Coronary artery (tissue), 2 donors: ENCODE data around the gene PLEKHM1.

ENCODE experiments used
- DNase-seq: peaks from one replicate; pipeline ENCODE4 v3.0.0-alpha.2; 2017; ENCODE audit warnings: low spot score
- H3K27ac ChIP-seq, 2 donors: fragments of 200-600 bp; sonication (generic); one replicate each; pipeline ENCODE4 v1.5.1; 2016 to 2019
- H3K4me3 ChIP-seq: fragments of 200-600 bp; sonication (generic); 2 replicates; pipeline ENCODE4 v1.5.1; 2016; ENCODE audit warnings: mild to moderate bottlenecking, moderate library complexity
- TF ChIP-seq, protein P1 (sequence below): fragments of 200-600 bp; sonication (generic); IDR thresholded peaks from one replicate; pipeline ENCODE4 v1.5.1; 2019; ENCODE audit warnings: antibody characterized with exemption

Gene PLEKHM1

DNA sequence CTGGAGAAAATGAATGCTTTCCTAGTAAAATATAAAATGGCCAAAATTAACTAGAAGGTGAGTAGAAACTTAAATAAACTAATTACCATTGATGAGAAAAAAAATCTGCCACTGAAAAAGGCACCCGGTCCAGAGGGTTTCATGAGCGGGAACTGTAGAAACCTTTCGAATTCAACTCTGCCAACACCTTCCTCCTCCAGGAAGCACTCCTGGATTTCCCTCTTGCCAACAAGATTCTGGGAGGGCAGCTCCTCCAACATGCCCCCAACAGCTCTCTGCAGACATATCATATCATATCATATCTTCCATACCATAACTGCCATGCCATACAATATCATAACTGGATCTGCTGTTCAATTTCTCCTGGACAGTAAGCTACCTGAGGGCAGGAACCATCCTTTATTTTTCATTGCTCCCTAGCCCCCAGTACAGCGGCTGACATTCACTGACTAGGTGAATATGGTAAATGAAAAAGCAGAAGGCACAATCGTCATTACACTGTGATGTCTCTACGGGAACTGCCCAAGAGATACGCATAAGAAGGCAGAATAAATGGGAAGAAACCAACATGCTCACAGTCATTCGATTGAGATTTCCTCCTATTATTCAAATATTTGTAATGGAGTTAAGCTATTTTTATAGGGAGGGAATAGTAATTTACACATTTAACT is 67.1 kb downstream of the PLEKHM1 start:
- Histone ChIP-seq H3K4me3 (no peak overlapping the region), H3K27ac (no peak overlapping the region)
- TF ChIP-seq, protein P1, sequence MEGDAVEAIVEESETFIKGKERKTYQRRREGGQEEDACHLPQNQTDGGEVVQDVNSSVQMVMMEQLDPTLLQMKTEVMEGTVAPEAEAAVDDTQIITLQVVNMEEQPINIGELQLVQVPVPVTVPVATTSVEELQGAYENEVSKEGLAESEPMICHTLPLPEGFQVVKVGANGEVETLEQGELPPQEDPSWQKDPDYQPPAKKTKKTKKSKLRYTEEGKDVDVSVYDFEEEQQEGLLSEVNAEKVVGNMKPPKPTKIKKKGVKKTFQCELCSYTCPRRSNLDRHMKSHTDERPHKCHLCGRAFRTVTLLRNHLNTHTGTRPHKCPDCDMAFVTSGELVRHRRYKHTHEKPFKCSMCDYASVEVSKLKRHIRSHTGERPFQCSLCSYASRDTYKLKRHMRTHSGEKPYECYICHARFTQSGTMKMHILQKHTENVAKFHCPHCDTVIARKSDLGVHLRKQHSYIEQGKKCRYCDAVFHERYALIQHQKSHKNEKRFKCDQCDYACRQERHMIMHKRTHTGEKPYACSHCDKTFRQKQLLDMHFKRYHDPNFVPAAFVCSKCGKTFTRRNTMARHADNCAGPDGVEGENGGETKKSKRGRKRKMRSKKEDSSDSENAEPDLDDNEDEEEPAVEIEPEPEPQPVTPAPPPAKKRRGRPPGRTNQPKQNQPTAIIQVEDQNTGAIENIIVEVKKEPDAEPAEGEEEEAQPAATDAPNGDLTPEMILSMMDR: no peak
- DNase-seq: no peak

DNA sequence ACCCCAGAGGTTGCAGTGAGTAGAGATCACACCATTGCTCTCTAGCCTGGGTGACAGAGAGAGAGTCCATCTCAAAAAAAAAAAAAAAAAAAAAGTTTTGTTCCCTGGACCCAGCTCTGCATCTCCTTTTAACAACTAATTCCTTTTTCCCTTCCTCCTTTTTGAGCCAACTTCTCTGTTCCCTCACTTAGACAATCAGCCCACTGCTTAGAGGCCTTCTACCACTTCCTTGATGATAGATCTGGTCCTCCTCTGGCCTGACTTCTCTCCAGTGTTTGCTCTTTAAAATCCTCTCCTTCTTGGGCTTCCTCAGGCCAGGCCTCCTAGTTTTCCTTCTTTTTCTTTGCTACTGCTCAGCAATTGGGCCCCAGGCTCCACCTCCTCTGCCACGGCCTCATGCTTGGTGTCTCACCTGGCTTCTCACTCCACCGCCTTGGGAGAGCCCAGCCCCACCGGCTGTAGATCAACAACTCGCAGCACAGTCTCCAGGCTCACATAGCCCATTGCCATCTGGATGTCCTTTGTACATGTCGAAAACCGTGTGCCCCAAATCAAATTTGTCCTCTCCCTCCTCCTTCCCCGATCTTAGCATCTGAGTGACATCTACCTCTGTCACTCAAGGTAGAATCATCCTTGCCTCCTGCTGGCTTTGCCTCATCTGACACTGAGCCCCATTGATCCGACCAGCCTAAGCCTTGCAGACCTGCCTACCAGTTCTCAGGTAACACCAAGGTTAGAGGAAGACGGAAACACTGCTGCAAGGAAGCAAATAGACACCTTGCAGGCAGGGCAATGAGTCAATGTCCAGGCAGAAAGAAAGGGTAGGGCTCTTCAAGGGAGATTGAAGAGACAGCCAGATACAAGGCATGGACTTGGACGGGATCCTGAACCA is 75.3 kb downstream of the PLEKHM1 start:
- TF ChIP-seq, protein P1: no peak
- H3K27ac ChIP-seq: no peak overlapping the region
- no peak for DNase-seq
- no peak overlapping the region for H3K4me3 ChIP-seq

DNA sequence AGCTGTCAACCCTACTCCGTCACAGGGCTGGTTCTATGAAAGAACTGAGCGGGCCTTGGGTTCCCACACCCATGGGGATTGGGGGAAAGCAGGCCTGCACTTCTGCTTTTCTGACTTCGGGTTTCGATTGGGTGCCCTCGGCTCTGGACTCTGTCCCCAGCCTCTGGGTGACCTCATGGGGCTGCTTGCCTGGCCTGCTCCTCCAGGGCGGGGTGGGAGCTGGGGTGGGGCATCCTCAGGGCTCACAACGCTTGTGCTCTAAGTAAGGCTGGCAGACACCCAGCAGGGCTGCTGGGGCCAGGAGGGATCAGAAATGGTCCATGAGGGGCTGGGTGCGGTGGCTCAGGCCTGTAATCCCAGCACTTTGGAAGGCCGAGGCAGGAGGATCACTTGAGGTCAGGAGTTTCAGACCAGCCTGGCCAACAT is 77.0 kb downstream of the PLEKHM1 start:
- TF ChIP-seq, protein P1: no peak
- no peak for DNase-seq
- Histone ChIP-seq H3K4me3 (no peak overlapping the region), H3K27ac (peak overlapping the region in 1 of 2 donors; percentile 7)

DNA sequence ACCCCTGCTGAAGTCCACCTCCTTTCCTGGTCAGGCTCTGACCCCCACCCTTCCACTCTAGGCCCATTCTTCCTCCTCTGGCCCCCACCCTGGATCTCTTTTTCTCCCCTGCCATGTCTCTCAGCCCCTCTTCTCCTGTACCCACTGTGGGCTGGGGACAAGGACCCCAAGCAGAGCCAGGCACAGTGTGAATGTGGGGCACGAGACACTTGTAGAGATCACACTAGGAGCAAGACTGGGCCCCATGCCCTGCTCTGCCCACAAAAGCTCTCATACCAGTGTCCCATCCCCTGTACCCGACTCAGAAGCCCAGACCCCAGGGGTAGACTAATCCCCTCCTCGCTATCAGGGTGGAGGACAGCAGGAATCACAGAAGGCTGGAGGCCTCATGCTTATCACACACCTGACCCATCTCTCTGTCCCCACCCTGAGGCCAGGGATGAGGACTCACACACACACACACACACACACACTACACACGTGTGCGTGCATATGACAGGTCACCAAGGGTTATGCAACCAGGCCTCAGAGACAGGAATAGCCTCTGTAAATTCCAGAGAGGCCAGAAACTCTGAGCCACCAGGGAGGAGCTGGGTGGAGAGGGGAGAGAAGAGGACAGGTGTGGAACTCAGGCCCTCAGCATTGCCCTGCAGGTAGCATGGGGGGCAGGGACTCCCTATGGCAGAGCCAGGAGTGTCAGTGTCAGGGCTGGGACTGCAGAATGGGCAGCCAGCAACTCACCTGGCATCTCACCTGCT is 79.0 kb downstream of the PLEKHM1 start:
- DNase-seq: no peak
- TF ChIP-seq, protein P1: no peak

DNA sequence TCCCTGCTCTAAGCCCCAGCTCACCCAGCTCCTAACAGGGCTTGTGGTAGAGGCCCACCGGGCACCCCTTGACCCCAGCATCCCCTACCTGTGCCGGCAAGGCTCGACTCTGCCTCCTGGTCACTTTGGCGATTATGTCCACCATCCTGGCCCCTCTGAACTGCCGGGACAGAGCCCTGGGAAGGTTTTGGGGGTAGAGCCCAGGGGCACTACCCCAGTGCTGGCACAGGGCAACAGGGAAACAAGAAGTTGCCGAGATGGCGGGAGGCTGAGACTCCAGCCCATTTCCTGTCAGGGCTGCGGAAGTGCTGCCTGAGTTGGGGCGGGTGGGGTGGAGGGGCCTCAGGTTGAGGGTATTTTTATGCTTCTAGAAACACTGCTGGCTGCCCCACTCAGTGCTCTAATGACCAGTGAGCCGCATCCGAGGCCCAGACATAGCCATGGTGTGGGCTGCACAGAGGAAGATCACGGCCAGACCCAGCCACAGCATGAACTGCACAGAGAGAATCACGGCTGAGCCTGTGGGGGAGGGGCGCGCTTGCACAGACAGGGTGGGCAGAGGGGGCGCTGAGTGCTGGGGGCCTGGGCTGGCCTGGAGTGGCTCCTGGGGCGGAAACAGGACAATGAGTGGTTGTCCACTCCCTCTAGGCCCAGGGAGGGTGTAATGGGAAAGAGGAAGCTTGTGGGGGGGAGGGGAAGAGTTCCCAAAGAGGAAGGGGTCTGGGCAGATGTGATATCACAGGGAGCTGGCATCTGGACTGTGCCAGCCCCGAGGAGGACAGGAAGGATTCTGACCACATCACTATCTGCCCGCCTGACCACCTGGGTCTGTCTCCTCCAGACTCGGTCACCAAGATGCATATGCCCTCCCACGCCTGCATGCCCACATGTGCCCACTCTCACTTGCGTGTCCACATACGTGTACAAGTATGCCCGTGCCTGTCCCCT is 80.1 kb downstream of the PLEKHM1 start:
- DNase-seq: no peak
- Histone ChIP-seq H3K27ac (peak overlapping the region in 1 of 2 donors; percentile 85), H3K4me3 (peak overlapping the region; percentile 58)
- TF ChIP-seq, protein P1: no peak

More for the DNA sequence above, 79.0 kb downstream of the PLEKHM1 start:
- Histone ChIP-seq H3K27ac (peak overlapping the region in 1 of 2 donors; percentile 85), H3K4me3 (no peak overlapping the region)

DNA sequence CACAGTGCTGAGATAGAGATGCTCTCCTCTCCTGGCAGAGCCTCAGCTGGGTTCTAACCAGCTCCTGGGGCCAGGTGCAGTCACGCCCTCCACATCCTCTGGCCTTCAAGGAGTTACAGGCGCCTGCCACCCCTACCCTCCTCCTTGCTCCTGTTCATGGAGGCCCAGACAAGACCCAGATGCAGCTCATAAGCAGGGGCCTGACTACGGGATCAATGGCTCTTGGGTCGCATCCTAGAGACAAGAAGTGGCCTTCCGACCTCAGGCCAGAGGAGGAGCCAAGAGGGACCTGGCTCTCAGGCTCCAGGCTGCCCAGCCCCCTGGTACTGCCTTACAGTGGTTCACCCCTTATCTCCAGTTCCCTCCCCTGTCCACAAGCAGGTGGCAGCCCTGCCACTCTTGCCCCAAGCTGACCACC is 80.9 kb downstream of the PLEKHM1 start:
- Histone ChIP-seq H3K27ac (peak overlapping the region in 1 of 2 donors; percentile 85), H3K4me3 (peak overlapping the region; percentile 58)
- DNase-seq: no peak
- TF ChIP-seq, protein P1: no peak
